Stimulated activated CD8-positive, alpha-beta memory T cell treated with anti-CD3 and anti-CD28 coated beads, Interleukin-4, amount 100 ng/mL, for 1 hour (primary cell): ENCODE measurements around the gene CYP1A2.
A peak's percentile ranks its signal among the peaks of the same experiment; 100 is the strongest.

Experiments used
- DNase-seq, 2 donors: peaks; one replicate each; pipeline ENCODE4 v3.0.0-alpha.2; 2020; ENCODE audit warnings: low read depth in 2 of 2, low spot score in 1 of 2

The CYP1A2 gene

GRCh38 chr15:74788683-74789151 lies 40.1 kb downstream of the CYP1A2 start:
- no peak for DNase-seq

GRCh38 chr15:74789171-74789631 lies 40.6 kb downstream of the CYP1A2 start:
- no peak for DNase-seq

- DNase-seq: no peak
Measured at GRCh38 chr15:74789741-74790079, 41.1 kb downstream of the CYP1A2 start.

GRCh38 chr15:74790080-74790916 lies 41.7 kb downstream of the CYP1A2 start:
- DNase-seq: no peak

- DNase-seq: no peak
Measured at GRCh38 chr15:74791007-74791406, 42.4 kb downstream of the CYP1A2 start.

GRCh38 chr15:74791667-74792066 lies 43.0 kb downstream of the CYP1A2 start:
- no peak for DNase-seq

- DNase-seq: no peak
Measured at GRCh38 chr15:74792227-74793016, 43.8 kb downstream of the CYP1A2 start.

GRCh38 chr15:74793135-74794028 lies 44.7 kb downstream of the CYP1A2 start:
- DNase-seq: peak in 1 of 2 donors; percentile 69

- DNase-seq: no peak
Measured at GRCh38 chr15:74794248-74794969, 45.8 kb downstream of the CYP1A2 start.

GRCh38 chr15:74794970-74795349 lies 46.3 kb downstream of the CYP1A2 start:
- DNase-seq: no peak

- DNase-seq: no peak
Measured at GRCh38 chr15:74795966-74796625, 47.5 kb downstream of the CYP1A2 start.

GRCh38 chr15:74798388-74799254 lies 50.0 kb downstream of the CYP1A2 start:
- no peak for DNase-seq

- DNase-seq: no peak
Measured at GRCh38 chr15:74799255-74799855, 50.7 kb downstream of the CYP1A2 start.

GRCh38 chr15:74799856-74800558 lies 51.4 kb downstream of the CYP1A2 start:
- peak; percentile 76 to 77 for DNase-seq

GRCh38 chr15:74800559-74801094 lies 52.0 kb downstream of the CYP1A2 start:
- DNase-seq: no peak

GRCh38 chr15:74801311-74801997 lies 52.8 kb downstream of the CYP1A2 start:
- DNase-seq: no peak

GRCh38 chr15:74802290-74802689 lies 53.6 kb downstream of the CYP1A2 start:
- no peak for DNase-seq
